ENCODE results near the gene SMYD3.

DNA sequence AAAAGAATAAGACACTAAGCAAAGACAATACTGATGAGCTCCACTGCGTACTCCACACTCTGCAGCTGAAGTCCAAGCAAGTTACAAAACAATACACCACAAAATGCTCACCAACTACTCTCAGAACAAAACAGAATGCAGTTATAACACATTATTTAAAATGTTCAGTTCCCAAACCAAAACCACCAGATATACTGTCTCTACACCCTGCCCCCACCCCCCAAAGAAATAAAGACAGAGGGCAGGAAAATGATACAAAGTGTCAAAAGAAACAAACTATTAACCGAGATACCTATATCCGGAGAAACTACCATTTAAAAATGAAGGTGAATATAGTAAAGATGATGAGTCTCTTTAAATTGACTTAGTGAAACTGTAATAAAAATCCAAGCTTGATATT is 729.3 kb downstream of the SMYD3 start:
- TF ChIP-seq FOXM1 (IDR thresholded peaks at IDR 0.05; ENCODE audit: borderline replicate concordance) (no peak), SUZ12 (IDR thresholded peaks at IDR 0.05) (no peak), ELF4 (IDR thresholded peaks at IDR 0.05) (no peak), ARNT (IDR thresholded peaks at IDR 0.05) (no peak), TARDBP (IDR thresholded peaks at IDR 0.05) (no peak), FOXK2 (IDR thresholded peaks at IDR 0.05) (no peak), ZNF384 (IDR thresholded peaks at IDR 0.05) (no peak), SP1 (IDR thresholded peaks at IDR 0.05) (no peak)
- TF ChIP-seq, protein P1, sequence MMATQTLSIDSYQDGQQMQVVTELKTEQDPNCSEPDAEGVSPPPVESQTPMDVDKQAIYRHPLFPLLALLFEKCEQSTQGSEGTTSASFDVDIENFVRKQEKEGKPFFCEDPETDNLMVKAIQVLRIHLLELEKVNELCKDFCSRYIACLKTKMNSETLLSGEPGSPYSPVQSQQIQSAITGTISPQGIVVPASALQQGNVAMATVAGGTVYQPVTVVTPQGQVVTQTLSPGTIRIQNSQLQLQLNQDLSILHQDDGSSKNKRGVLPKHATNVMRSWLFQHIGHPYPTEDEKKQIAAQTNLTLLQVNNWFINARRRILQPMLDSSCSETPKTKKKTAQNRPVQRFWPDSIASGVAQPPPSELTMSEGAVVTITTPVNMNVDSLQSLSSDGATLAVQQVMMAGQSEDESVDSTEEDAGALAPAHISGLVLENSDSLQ (IDR thresholded peaks at IDR 0.05) = no peak

Data from HEK293T (cell line).